ENCODE data around the gene OVCH1.

GRCh38 chr12:29448157-29448556, 49.3 kb downstream of the OVCH1 start:
- TF ChIP-seq CTCF (IDR thresholded peaks at IDR 0.05): no peak
- TF ChIP-seq POLR2A (IDR thresholded peaks at IDR 0.05): no peak
